ENCODE results near the gene EPN3. TPM values are rescaled to one million over a fixed set of nuclear protein-coding genes. Genes with fewer than 3 reads are reported as not detected.

The EPN3 gene
- total RNA-seq, 4 donors from 2014 or later, result 3.0 to 17.3 (median 13.0) TPM

DNA sequence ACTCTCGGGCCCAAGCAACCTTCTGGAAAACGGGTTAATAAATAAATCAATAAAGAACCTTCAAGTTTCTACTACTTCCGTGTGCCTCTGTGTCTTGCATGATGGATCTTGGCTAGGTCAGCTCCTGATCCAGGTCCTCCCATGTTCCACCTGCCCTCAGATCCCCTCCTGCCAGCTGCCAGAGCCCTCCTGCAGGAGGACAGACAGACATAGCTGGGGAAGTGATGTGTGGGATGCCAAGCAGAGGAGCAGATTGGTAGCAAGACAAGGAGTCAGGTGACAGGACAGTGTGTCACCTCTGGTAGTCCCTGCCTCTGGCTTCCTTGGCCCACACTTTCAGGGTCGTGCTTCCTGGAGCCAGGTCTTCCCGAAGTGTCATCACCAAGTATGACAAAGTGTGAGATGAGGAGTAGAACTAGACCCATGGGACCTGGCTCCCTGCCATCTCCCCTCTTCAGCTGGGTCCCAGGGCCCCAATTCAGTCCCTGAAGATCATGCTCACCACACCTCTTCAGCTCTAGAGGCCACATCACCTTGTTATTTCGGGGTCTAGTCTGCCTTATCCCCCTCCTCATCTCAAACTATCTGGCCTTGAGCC lies 1.0 kb upstream of the EPN3 start:
- DNase-seq, result no peak
- H3K4me1 ChIP-seq, result peaks cover 0 to 34% (median 0%) of the 10 kb centered on the region in 4 donors
- no peak overlapping the region for H3K27ac ChIP-seq
- TF ChIP-seq, protein P1, sequence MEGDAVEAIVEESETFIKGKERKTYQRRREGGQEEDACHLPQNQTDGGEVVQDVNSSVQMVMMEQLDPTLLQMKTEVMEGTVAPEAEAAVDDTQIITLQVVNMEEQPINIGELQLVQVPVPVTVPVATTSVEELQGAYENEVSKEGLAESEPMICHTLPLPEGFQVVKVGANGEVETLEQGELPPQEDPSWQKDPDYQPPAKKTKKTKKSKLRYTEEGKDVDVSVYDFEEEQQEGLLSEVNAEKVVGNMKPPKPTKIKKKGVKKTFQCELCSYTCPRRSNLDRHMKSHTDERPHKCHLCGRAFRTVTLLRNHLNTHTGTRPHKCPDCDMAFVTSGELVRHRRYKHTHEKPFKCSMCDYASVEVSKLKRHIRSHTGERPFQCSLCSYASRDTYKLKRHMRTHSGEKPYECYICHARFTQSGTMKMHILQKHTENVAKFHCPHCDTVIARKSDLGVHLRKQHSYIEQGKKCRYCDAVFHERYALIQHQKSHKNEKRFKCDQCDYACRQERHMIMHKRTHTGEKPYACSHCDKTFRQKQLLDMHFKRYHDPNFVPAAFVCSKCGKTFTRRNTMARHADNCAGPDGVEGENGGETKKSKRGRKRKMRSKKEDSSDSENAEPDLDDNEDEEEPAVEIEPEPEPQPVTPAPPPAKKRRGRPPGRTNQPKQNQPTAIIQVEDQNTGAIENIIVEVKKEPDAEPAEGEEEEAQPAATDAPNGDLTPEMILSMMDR (IDR thresholded peaks at IDR 0.05), result no peak
- no peak for TF ChIP-seq POLR2A (IDR thresholded peaks at IDR 0.05)
- H3K27me3 ChIP-seq, result peaks cover 0 to 10% of the 10 kb centered on the region in 2 donors
- H3K36me3 ChIP-seq, result no peaks in the 10 kb centered on the region
- H3K9me3 ChIP-seq, result no peaks in the 10 kb centered on the region
- no peak overlapping the region for H3K4me3 ChIP-seq

DNA sequence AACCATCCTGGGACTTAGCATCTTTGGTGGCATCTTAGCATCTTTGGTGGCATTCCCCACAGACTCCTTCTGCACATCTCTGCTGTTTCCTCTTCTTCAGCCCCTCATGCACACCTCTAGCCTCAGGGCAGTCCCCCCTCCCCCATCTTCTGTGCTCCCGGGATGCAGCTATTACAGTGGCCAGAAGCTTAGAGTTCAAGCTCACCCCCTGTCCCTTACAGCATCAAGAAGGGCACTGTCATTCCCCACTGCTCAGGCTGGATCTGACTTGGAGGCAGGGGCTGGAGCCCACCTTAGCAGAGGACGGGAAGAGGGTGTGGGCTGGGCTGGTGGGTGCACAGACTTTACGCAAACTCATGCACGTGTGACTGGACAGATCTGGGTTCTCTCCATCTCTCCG lies 650 bp downstream of the EPN3 start:
- H3K36me3 ChIP-seq, result no peaks in the 10 kb centered on the region
- peak overlapping the region in 3 of 4 donors; percentile 7 to 50 (median 38) for H3K4me3 ChIP-seq
- peaks cover 0 to 10% of the 10 kb centered on the region in 2 donors for H3K27me3 ChIP-seq
- TF ChIP-seq POLR2A (IDR thresholded peaks at IDR 0.05), result no peak
- TF ChIP-seq, protein P1 (IDR thresholded peaks at IDR 0.05), result no peak
- H3K27ac ChIP-seq, result peak overlapping the region in 3 of 4 donors; percentile 60 to 84 (median 82)
- no peak for DNase-seq
- H3K4me1 ChIP-seq, result peaks cover 0 to 39% (median 0%) of the 10 kb centered on the region in 4 donors
- H3K9me3 ChIP-seq, result no peaks in the 10 kb centered on the region

DNA sequence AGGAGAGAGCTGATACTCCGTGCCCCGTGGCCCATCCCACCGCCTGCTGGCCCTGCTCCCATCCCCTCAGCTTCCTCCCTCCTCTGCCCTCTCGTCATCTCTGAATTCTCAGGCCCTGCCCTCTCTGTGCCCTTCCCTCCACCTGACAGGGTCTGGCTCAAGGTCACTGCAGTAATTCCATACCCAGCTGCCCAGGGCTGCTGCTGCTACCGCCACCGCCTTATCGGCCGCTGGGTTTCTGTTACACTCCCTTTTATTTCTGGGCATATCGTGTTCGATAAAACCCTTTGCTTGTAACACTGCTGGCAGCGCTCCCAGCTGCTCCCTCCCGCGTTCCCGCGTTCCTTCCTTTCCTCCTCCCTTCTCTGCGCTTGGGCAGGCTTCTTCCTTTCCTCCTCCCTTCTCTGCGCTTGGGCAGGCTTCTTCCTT lies 1.2 kb downstream of the EPN3 start:
- peak overlapping the region in 2 of 4 donors; percentile 38 to 50 for H3K4me3 ChIP-seq

GRCh38 chr17:50534222-50534978 lies 1.9 kb downstream of the EPN3 start:
- Histone ChIP-seq H3K27ac (peak overlapping the region in 3 of 4 donors; percentile 60 to 84 (median 82)), H3K27me3 (peaks cover 0 to 10% of the 10 kb centered on the region in 2 donors), H3K9me3 (no peaks in the 10 kb centered on the region), H3K4me3 (peak overlapping the region in 2 of 4 donors; percentile 38 to 50), H3K36me3 (no peaks in the 10 kb centered on the region), H3K4me1 (peaks cover 0 to 51% (median 0%) of the 10 kb centered on the region in 4 donors)
- peak in 2 of 3 donors; percentile 69 to 81 for DNase-seq
- TF ChIP-seq, protein P1 (IDR thresholded peaks at IDR 0.05), result peak in 4 of 6 experiments; percentile 18 to 68 (median 56)
- TF ChIP-seq POLR2A (IDR thresholded peaks at IDR 0.05), result peak in 1 of 2 donors; percentile 54

More for the DNA sequence above, 1.2 kb downstream of the EPN3 start:
- Histone ChIP-seq H3K36me3 (no peaks in the 10 kb centered on the region), H3K27ac (peak overlapping the region in 3 of 4 donors; percentile 60 to 84 (median 82)), H3K4me1 (peaks cover 0 to 44% (median 0%) of the 10 kb centered on the region in 4 donors), H3K27me3 (peaks cover 0 to 10% of the 10 kb centered on the region in 2 donors), H3K9me3 (no peaks in the 10 kb centered on the region)
- peak in 2 of 3 donors; percentile 71 to 79 for DNase-seq
- TF ChIP-seq POLR2A (IDR thresholded peaks at IDR 0.05), result no peak
- TF ChIP-seq, protein P1 (IDR thresholded peaks at IDR 0.05), result no peak

DNA sequence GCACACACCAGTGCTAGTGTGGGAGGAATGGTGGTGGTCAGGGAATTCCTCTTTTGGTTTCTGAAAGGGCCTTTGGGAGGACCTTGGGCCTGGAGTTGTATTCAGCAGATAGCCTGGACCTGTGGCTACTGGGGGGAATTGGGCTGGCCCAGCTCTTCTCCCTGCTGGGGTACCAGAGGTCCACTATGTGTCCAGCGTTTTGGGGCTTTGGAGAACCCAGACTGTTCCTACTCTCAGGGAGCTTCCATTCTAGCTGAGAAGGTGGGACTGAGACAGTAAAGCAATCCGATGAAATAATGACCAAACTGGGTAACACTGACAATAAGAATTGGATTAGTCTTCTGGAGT lies 2.4 kb downstream of the EPN3 start:
- Histone ChIP-seq H3K4me1 (peaks cover 0 to 56% (median 0%) of the 10 kb centered on the region in 4 donors), H3K4me3 (no peak overlapping the region), H3K27ac (no peak overlapping the region), H3K9me3 (no peaks in the 10 kb centered on the region), H3K27me3 (peaks cover 0 to 10% of the 10 kb centered on the region in 2 donors), H3K36me3 (no peaks in the 10 kb centered on the region)
- no peak for DNase-seq
- no peak for TF ChIP-seq POLR2A (IDR thresholded peaks at IDR 0.05)
- TF ChIP-seq, protein P1 (IDR thresholded peaks at IDR 0.05), result no peak
